Lung (tissue), 12 donors: Measurements from ENCODE around the gene SLC35C1. TPM values are rescaled to one million over a fixed set of nuclear protein-coding genes. Genes with fewer than 3 reads are reported as not detected.

Experiments
- ATAC-seq: fragments of 200-7000 bp; cut with Tn5 transposase; one replicate; pipeline ENCODE4 v1.9.1; 2020; ENCODE audit warnings: moderate number of reproducible peaks; ENCODE audit not compliant: insufficient read depth, low FRiP score
- DNase-seq, 3 donors: peaks; one replicate each; pipeline ENCODE4 v3.0.0-alpha.2; 2013 to 2017
- H3K27ac ChIP-seq, 2 donors: one replicate each; pipeline ENCODE4 v1.5.1; 2013; ENCODE audit warnings: mild to moderate bottlenecking in 2 of 2, moderate library complexity in 2 of 2, control low read depth in 1 of 2, inconsistent platforms in 1 of 2, low read depth in 1 of 2, low read length in 1 of 2
- H3K27me3 ChIP-seq, 3 donors: one replicate each; pipeline ENCODE4 v1.5.1; 2013; ENCODE audit warnings: low read length in 2 of 3; ENCODE audit not compliant: control insufficient read depth in 3 of 3, insufficient read depth in 3 of 3
- H3K36me3 ChIP-seq, 4 donors: one replicate each; pipeline ENCODE4 v1.5.1; 2013; ENCODE audit warnings: low read length in 4 of 4, mild to moderate bottlenecking in 1 of 4, moderate library complexity in 1 of 4; ENCODE audit not compliant: control insufficient read depth in 4 of 4, insufficient read depth in 4 of 4
- H3K4me1 ChIP-seq, 5 donors: one replicate each; pipeline ENCODE4 v1.5.1; 2013; ENCODE audit warnings: low read length in 5 of 5, mild to moderate bottlenecking in 2 of 5, moderate library complexity in 1 of 5; ENCODE audit not compliant: control insufficient read depth in 5 of 5, insufficient read depth in 5 of 5
- H3K4me3 ChIP-seq: one replicate; pipeline ENCODE4 v1.5.1; 2013; ENCODE audit warnings: mild to moderate bottlenecking, control low read depth, moderate library complexity
- H3K9ac ChIP-seq, 2 donors: one replicate each; pipeline ENCODE4 v1.5.1; 2013; ENCODE audit warnings: low read length in 2 of 2, control low read depth in 1 of 2; ENCODE audit not compliant: insufficient read depth in 1 of 2
- H3K9me3 ChIP-seq, 4 donors: one replicate each; pipeline ENCODE4 v1.5.1; 2013; ENCODE audit warnings: low read length in 3 of 4, mild to moderate bottlenecking in 1 of 4, moderate library complexity in 1 of 4; ENCODE audit not compliant: control insufficient read depth in 4 of 4, insufficient read depth in 3 of 4
- WGBS, 2 donors: extraction: QIAGEN DNeasy Blood & Tissue Kit; methylation state at CpG; one replicate each; pipeline ENCODE4 v1.1.7; 2013; 5-methylcytosine and 5-hydroxymethylcytosine counted together
- polyA plus RNA-seq, 2 donors: library from polyadenylated mRNA; stranded (reverse); fragments of 200-250 nt; gene quantifications; one replicate each; pipeline ENCODE4 v1.2.1, GENCODE V29; 2013
- total RNA-seq, 2 donors: library from RNA; depleted of rRNA in 1 of 2; stranded (reverse); fragments of >200 nt in 1 of 2; gene quantifications; one replicate each; pipeline ENCODE4 v1.2.1, GENCODE V29; 2014 to 2021
- TF ChIP-seq, protein P1 (sequence below): IDR thresholded peaks from 2 replicates; pipeline ENCODE4 v1.5.1; 2012; ENCODE audit warnings: mild to moderate bottlenecking; ENCODE audit errors: control extremely low read depth, extremely low read depth
- donor health status: control.
- donor health status: control.
- donor health status: Bipolar disorder and iron deficiency.
- donor health status: healthy.
- donor health status: DM: yes; HTN: yes; CAD: no.

The SLC35C1 gene
- total and polyA plus RNA-seq, 4 donors: 5.4 to 35.9 (median 24.1) TPM

DNA sequence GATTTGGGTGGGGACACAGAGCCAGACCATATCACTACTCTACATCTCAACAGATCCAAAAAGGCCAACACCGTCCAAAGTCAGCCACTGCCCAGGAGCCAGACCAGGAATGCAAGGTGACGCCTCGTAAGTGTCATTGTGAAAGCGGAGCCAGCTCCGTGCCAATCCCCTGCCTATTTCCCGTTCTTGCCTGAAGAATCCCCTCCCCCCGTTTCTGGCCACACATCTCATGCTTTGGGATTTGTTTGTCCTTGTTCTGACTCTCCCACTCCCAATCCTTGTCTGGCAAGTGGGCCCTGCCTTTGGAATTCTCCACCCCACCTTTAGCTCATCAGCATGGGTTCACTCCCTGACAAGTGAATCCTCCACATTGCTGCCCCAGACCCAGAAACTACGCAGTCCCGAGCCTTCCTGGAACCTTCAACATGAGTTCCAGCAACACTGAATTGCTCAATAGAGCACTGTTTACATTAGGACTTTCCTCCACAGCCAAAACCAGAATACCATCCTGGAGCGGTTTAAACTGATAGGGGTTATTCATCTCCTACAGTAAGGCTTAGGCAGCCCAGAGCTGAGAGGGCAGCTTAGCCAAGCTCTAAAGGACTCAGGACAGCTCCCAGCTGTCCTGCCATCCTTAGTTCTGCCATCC is 6.0 kb upstream of the SLC35C1 start:
- TF ChIP-seq, protein P1, sequence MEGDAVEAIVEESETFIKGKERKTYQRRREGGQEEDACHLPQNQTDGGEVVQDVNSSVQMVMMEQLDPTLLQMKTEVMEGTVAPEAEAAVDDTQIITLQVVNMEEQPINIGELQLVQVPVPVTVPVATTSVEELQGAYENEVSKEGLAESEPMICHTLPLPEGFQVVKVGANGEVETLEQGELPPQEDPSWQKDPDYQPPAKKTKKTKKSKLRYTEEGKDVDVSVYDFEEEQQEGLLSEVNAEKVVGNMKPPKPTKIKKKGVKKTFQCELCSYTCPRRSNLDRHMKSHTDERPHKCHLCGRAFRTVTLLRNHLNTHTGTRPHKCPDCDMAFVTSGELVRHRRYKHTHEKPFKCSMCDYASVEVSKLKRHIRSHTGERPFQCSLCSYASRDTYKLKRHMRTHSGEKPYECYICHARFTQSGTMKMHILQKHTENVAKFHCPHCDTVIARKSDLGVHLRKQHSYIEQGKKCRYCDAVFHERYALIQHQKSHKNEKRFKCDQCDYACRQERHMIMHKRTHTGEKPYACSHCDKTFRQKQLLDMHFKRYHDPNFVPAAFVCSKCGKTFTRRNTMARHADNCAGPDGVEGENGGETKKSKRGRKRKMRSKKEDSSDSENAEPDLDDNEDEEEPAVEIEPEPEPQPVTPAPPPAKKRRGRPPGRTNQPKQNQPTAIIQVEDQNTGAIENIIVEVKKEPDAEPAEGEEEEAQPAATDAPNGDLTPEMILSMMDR: no peak
- H3K4me1 ChIP-seq: peaks cover 0 to 8% (median 0%) of the 10 kb centered on the region in 5 donors
- no peak overlapping the region for H3K4me3 ChIP-seq
- peaks cover 0 to 3% (median 0%) of the 10 kb centered on the region in 3 donors for H3K27me3 ChIP-seq
- peak in 2 of 3 donors; percentile 20 to 27 for DNase-seq
- peak; percentile 59 for ATAC-seq
- H3K9ac ChIP-seq: no peak overlapping the region
- no peaks in the 10 kb centered on the region for H3K9me3 ChIP-seq
- no peaks in the 10 kb centered on the region for H3K36me3 ChIP-seq
- peak overlapping the region in 1 of 2 donors; percentile 62 for H3K27ac ChIP-seq
- 58 to 78% methylated on average over 10 of the region's 10 CpGs for WGBS, 2 donors

DNA sequence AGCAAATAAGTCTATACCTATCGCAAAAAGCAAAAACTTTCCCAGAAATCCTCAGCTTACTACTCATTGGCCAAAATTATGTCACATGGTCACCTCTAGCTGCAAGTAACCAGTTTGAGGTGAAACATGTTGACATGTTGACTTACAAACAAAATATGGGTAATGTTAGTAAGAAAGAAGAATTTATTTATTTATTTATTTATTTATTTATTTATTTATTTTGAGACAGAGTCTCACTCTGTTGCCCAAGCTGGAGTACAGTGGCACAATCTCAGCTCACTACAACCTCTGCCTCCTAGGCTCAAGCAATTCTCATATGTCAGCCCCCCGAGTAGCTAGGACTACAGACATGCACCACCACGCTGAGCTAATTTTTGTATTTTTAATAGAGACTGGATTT is 5.4 kb upstream of the SLC35C1 start:
- Histone ChIP-seq H3K27ac (no peak overlapping the region), H3K9me3 (no peaks in the 10 kb centered on the region), H3K27me3 (peaks cover 0 to 3% (median 0%) of the 10 kb centered on the region in 3 donors), H3K4me1 (peaks cover 0 to 8% (median 0%) of the 10 kb centered on the region in 5 donors), H3K9ac (no peak overlapping the region), H3K36me3 (no peaks in the 10 kb centered on the region), H3K4me3 (no peak overlapping the region)
- 96 to 100% methylated on average over 3 of the region's 3 CpGs for WGBS, 2 donors
- DNase-seq (peak in 1 of 3 donors; percentile 7), ATAC-seq (no peak)
- TF ChIP-seq, protein P1: no peak

DNA sequence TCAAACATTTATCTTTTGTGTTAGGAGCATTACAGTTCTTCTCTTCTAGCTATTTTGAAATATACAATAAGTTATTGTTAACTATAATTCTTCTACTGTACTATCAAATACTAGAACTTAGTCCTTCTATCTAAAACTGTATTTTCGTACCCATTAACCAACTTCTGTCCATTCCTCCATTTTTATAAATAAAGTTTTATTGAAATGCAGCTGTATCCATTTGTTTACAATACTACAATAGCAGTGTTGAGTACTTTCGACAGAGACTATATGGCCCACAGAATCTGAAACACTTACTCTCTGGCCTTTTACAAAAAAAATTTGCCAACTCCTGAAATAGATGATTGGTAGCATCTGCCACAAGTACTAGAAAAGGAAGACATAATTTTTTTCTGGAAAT is 4.7 kb upstream of the SLC35C1 start:
- peaks cover 0 to 3% (median 0%) of the 10 kb centered on the region in 3 donors for H3K27me3 ChIP-seq
- no peaks in the 10 kb centered on the region for H3K9me3 ChIP-seq
- ATAC-seq (no peak), DNase-seq (no peak)
- H3K4me3 ChIP-seq: no peak overlapping the region
- H3K36me3 ChIP-seq: no peaks in the 10 kb centered on the region
- peaks cover 0 to 8% (median 0%) of the 10 kb centered on the region in 5 donors for H3K4me1 ChIP-seq
- no peak overlapping the region for H3K27ac ChIP-seq
- 96 to 97% methylated on average over 2 of the region's 2 CpGs for WGBS, 2 donors
- no peak overlapping the region for H3K9ac ChIP-seq
- TF ChIP-seq, protein P1: no peak
